HS-5 (cell line): ENCODE measurements around the gene CLEC16A.

Experiments used
- DNase-seq: peaks from one replicate; pipeline ENCODE4 v3.0.0-alpha.2; 2012; ENCODE audit warnings: low read depth

Gene CLEC16A

GRCh38 chr16:11125936-11126335 lies 181.6 kb downstream of the CLEC16A start:
- DNase-seq = no peak

GRCh38 chr16:11126399-11127054 lies 182.2 kb downstream of the CLEC16A start:
- no peak for DNase-seq

- no peak for DNase-seq
Observed at GRCh38 chr16:11127610-11128195, 183.3 kb downstream of the CLEC16A start.

- DNase-seq = no peak
Observed at GRCh38 chr16:11128211-11129141, 184.1 kb downstream of the CLEC16A start.

GRCh38 chr16:11129378-11129781 lies 185.0 kb downstream of the CLEC16A start:
- DNase-seq = no peak

GRCh38 chr16:11130978-11131665 lies 186.8 kb downstream of the CLEC16A start:
- no peak for DNase-seq

GRCh38 chr16:11131706-11132105 lies 187.3 kb downstream of the CLEC16A start:
- DNase-seq = no peak

GRCh38 chr16:11133344-11133943 lies 189.1 kb downstream of the CLEC16A start:
- DNase-seq = peak; percentile 90

- DNase-seq = no peak
Observed at GRCh38 chr16:11134722-11135463, 190.5 kb downstream of the CLEC16A start.

- no peak for DNase-seq
Observed at GRCh38 chr16:11135464-11135973, 191.2 kb downstream of the CLEC16A start.

GRCh38 chr16:11136600-11136999 lies 192.2 kb downstream of the CLEC16A start:
- no peak for DNase-seq

GRCh38 chr16:11138022-11138768 lies 193.8 kb downstream of the CLEC16A start:
- no peak for DNase-seq

GRCh38 chr16:11138769-11139325 lies 194.5 kb downstream of the CLEC16A start:
- DNase-seq = no peak

- no peak for DNase-seq
Observed at GRCh38 chr16:11139326-11140097, 195.1 kb downstream of the CLEC16A start.

- DNase-seq = no peak
Observed at GRCh38 chr16:11140098-11140375, 195.7 kb downstream of the CLEC16A start.

GRCh38 chr16:11140466-11140865 lies 196.1 kb downstream of the CLEC16A start:
- DNase-seq = no peak

GRCh38 chr16:11140867-11141266 lies 196.5 kb downstream of the CLEC16A start:
- no peak for DNase-seq

- DNase-seq = no peak
Observed at GRCh38 chr16:11141409-11142260, 197.3 kb downstream of the CLEC16A start.
